H1 (cell line): Measurements from ENCODE around the gene MMS22L. TPM values are rescaled to one million over a fixed set of nuclear protein-coding genes. Genes with fewer than 3 reads are reported as not detected.

Experiments used
- CTCF ChIA-PET: fragments of 300-600 bp; sonication (Branson Sonifier 250); formaldehyde crosslinking; loops from one replicate; lab custom pipeline; 2021; ENCODE audit not compliant: partially characterized antibody; lab: Charles Lee
- POLR2A ChIA-PET: fragments of 300-600 bp; sonication (Branson Sonifier 250); formaldehyde crosslinking; loops from one replicate; lab custom pipeline; 2021; ENCODE audit warnings: inconsistent platforms; ENCODE audit not compliant: partially characterized antibody; lab: Charles Lee
- DNase-seq, 2 experiments: peaks; one replicate each; pipeline versions ENCODE4 v3.0.0 to v3.0.0-alpha.2; 2010 to 2022; ENCODE audit warnings: low spot score in 2 of 2, low read depth in 1 of 2, mixed read lengths in 1 of 2
- FAIRE-seq: peaks from 2 replicates; lab custom pipeline; 2011; peaks lifted over from hg19 to GRCh38; lab: Jason Lieb, UNC
- H2AFZ ChIP-seq: 2 replicates; pipeline ENCODE4 v1.8.1; 2012; ENCODE audit warnings: low read length, inconsistent platforms
- H2AK5ac ChIP-seq: 2 replicates; pipeline ENCODE4 v1.6.1; 2013; ENCODE audit warnings: low read depth, low read length
- H2BK120ac ChIP-seq: replicated peaks from 2 replicates; pipeline ENCODE3; 2013; ENCODE audit warnings: low read depth, low read length, inconsistent platforms
- H2BK12ac ChIP-seq: 2 replicates; pipeline ENCODE4 v1.6.1; 2013; ENCODE audit warnings: low read depth, low read length
- H2BK15ac ChIP-seq: 2 replicates; pipeline ENCODE4 v1.6.1; 2013; ENCODE audit warnings: low read length
- H2BK20ac ChIP-seq: 2 replicates; pipeline ENCODE4 v1.6.1; 2013; ENCODE audit warnings: low read length
- H2BK5ac ChIP-seq: 2 replicates; pipeline ENCODE4 v1.6.1; 2013; ENCODE audit warnings: low read depth, low read length
- H3K14ac ChIP-seq: 2 replicates; pipeline ENCODE4 v1.6.1; 2013; ENCODE audit warnings: inconsistent platforms; ENCODE audit not compliant: insufficient read length
- H3K18ac ChIP-seq: 2 replicates; pipeline ENCODE4 v1.6.1; 2013; ENCODE audit warnings: low read length; ENCODE audit errors: extremely low read depth
- H3K23ac ChIP-seq: 2 replicates; pipeline ENCODE4 v1.6.1; 2013; ENCODE audit warnings: inconsistent platforms; ENCODE audit not compliant: insufficient read length
- H3K23me2 ChIP-seq: 2 replicates; pipeline ENCODE4 v1.6.1; 2013; ENCODE audit warnings: low read depth, low read length
- H3K27ac ChIP-seq: 2 replicates; pipeline ENCODE4 v1.6.1; 2011; ENCODE audit warnings: low read depth, low read length, inconsistent platforms
- H3K27me3 ChIP-seq, 4 experiments: replicated peaks in 1 of 4; 1 replicate in 1 of 4; 2 replicates in 3 of 4; pipeline versions ENCODE4 v1.6.1 to v1.8.1; 2011 to 2013; ENCODE audit warnings: low read length in 3 of 4, mild to moderate bottlenecking in 3 of 4, inconsistent platforms in 2 of 4, mixed read lengths in 2 of 4, moderate library complexity in 1 of 4; ENCODE audit not compliant: control insufficient read depth in 3 of 4, insufficient read depth in 3 of 4; ENCODE audit errors: extremely low read depth in 1 of 4
- H3K36me3 ChIP-seq, 4 experiments: 2 replicates each; pipeline versions ENCODE4 v1.6.1 to v1.8.1; 2011 to 2013; ENCODE audit warnings: mild to moderate bottlenecking in 4 of 4, low read length in 3 of 4, moderate library complexity in 2 of 4, control low read depth in 1 of 4, inconsistent platforms in 1 of 4; ENCODE audit not compliant: insufficient read depth in 4 of 4, control insufficient read depth in 2 of 4
- H3K4ac ChIP-seq: replicated peaks from 2 replicates; pipeline ENCODE3; 2013; ENCODE audit warnings: low read length, low read depth, mixed read lengths, inconsistent platforms; ENCODE audit not compliant: insufficient read length
- H3K4me1 ChIP-seq, 4 experiments: replicated peaks in 1 of 4; 1 replicate in 1 of 4; 2 replicates in 3 of 4; pipeline versions ENCODE4 v1.6.1 to v1.8.1; 2011 to 2013; ENCODE audit warnings: low read length in 3 of 4, inconsistent platforms in 2 of 4, mixed read lengths in 1 of 4; ENCODE audit not compliant: insufficient read depth in 4 of 4, control insufficient read depth in 3 of 4
- H3K4me2 ChIP-seq, 2 experiments: 2 replicates each; pipeline versions ENCODE4 v1.6.1 to v1.8.1; 2011 to 2013; ENCODE audit warnings: low read depth in 2 of 2, low read length in 2 of 2, control low read depth in 1 of 2, inconsistent platforms in 1 of 2, mild to moderate bottlenecking in 1 of 2; ENCODE audit not compliant: insufficient read depth in 1 of 2
- H3K4me3 ChIP-seq, 4 experiments: fragments of 200-600, 300-600 bp in 1 of 4; sonication (generic), shearing (Covaris generic), sonication (Bioruptor Twin) in 1 of 4; 2 replicates each; pipeline versions ENCODE4 v1.5.1 to v1.8.1; 2011 to 2016; ENCODE audit warnings: low read length in 4 of 4, low read depth in 3 of 4, control low read depth in 2 of 4, inconsistent platforms in 2 of 4, mild to moderate bottlenecking in 2 of 4, mixed read lengths in 1 of 4, moderate library complexity in 1 of 4; ENCODE audit not compliant: insufficient read depth in 2 of 4; ENCODE audit errors: extremely low read depth in 1 of 4
- H3K56ac ChIP-seq: replicated peaks from 2 replicates; pipeline ENCODE3; 2013; ENCODE audit warnings: low read depth, mild to moderate bottlenecking, mixed read lengths, low read length, inconsistent platforms; ENCODE audit not compliant: insufficient read length
- H3K79me1 ChIP-seq: 2 replicates; pipeline ENCODE4 v1.6.1; 2013; ENCODE audit warnings: low read depth, low read length, control low read depth
- H3K79me2 ChIP-seq, 2 experiments: 2 replicates each; pipeline versions ENCODE4 v1.6.1 to v1.8.1; 2012 to 2013; ENCODE audit warnings: low read length in 2 of 2, mild to moderate bottlenecking in 2 of 2, inconsistent platforms in 1 of 2; ENCODE audit not compliant: insufficient read depth in 2 of 2, control insufficient read depth in 1 of 2
- H3K9ac ChIP-seq, 4 experiments: replicated peaks in 1 of 4; 1 replicate in 1 of 4; 2 replicates in 3 of 4; pipeline versions ENCODE4 v1.6.1 to v1.8.1; 2011 to 2013; ENCODE audit warnings: low read depth in 3 of 4, low read length in 3 of 4, control low read depth in 2 of 4, mild to moderate bottlenecking in 2 of 4, moderate library complexity in 2 of 4, inconsistent platforms in 1 of 4; ENCODE audit errors: extremely low read depth in 1 of 4
- H3K9me3 ChIP-seq, 2 experiments: 2 replicates each; pipeline versions ENCODE4 v1.6.1 to v1.8.1; 2012 to 2013; ENCODE audit warnings: mild to moderate bottlenecking in 2 of 2, moderate library complexity in 2 of 2, control low read depth in 1 of 2, inconsistent platforms in 1 of 2, low read depth in 1 of 2, low read length in 1 of 2, mixed read lengths in 1 of 2; ENCODE audit not compliant: insufficient read depth in 2 of 2
- H4K20me1 ChIP-seq, 2 experiments: replicated peaks in 1 of 2; 2 replicates each; pipeline versions ENCODE3 to v1.8.1; 2011 to 2013; ENCODE audit warnings: inconsistent platforms in 2 of 2, low read length in 2 of 2, mild to moderate bottlenecking in 1 of 2; ENCODE audit not compliant: insufficient read depth in 2 of 2, control insufficient read depth in 1 of 2
- H4K5ac ChIP-seq: 2 replicates; pipeline ENCODE4 v1.6.1; 2013; ENCODE audit warnings: low read length, low read depth, mixed read lengths, inconsistent platforms; ENCODE audit not compliant: insufficient read length
- H4K8ac ChIP-seq: 2 replicates; pipeline ENCODE4 v1.8.0; 2013; ENCODE audit warnings: mild to moderate bottlenecking, moderate library complexity, low read length, inconsistent platforms; ENCODE audit not compliant: insufficient read depth; ENCODE audit errors: extremely low read depth
- H4K91ac ChIP-seq: replicated peaks from 2 replicates; pipeline ENCODE3; 2013; ENCODE audit warnings: low read length, mixed read lengths, inconsistent platforms; ENCODE audit not compliant: insufficient read length
- BACH1 ChIP-seq: IDR thresholded peaks from 2 replicates; pipeline ENCODE4 v1.6.1; 2012; ENCODE audit warnings: low read length, improper control_type of control experiment
- CEBPB ChIP-seq: IDR thresholded peaks from 2 replicates; pipeline ENCODE4 v1.6.1; 2012; ENCODE audit warnings: low read depth, low read length
- EP300 ChIP-seq, 2 experiments: IDR thresholded peaks; 1 replicate in 1 of 2; 2 replicates in 1 of 2; pipeline ENCODE4 v1.6.1; 2011 to 2012; ENCODE audit warnings: low read depth in 2 of 2, low read length in 2 of 2, mild to moderate bottlenecking in 2 of 2, borderline replicate concordance in 1 of 2, inconsistent platforms in 1 of 2, moderate library complexity in 1 of 2
- EZH2 ChIP-seq: fragments of 200-600 bp; sonication (generic); IDR thresholded peaks from 2 replicates; pipeline ENCODE4 v1.7.1; 2012; ENCODE audit warnings: low read depth, mild to moderate bottlenecking, moderate library complexity, low read length, inconsistent platforms; ENCODE audit not compliant: severe bottlenecking
- KDM5A ChIP-seq: fragments of 200-600 bp; IDR thresholded peaks from 2 replicates; pipeline ENCODE4 v1.7.1; 2012; ENCODE audit warnings: mild to moderate bottlenecking, low read length, inconsistent platforms, mixed read lengths
- RNF2 ChIP-seq: fragments of 200-900, 300-1000 bp; sonication (generic); IDR thresholded peaks from 2 replicates; pipeline ENCODE4 v1.7.1; 2016; ENCODE audit warnings: borderline replicate concordance, low read depth, mild to moderate bottlenecking, antibody characterized with exemption, low read length; ENCODE audit not compliant: poor library complexity, severe bottlenecking; ENCODE audit errors: missing control alignments
- TAF1 ChIP-seq: IDR thresholded peaks from 2 replicates; pipeline ENCODE4 v1.6.1; 2011; ENCODE audit warnings: mild to moderate bottlenecking, low read depth, low read length
- polyA plus RNA-seq, 7 experiments: library from polyadenylated mRNA; depleted of rRNA in 3 of 7; stranded (reverse) in 5 of 7; unstranded in 2 of 7; fragments of >200 nt in 5 of 7; fragments of 200-250 nt in 2 of 7; gene quantifications; 1 replicate in 5 of 7; 2 replicates in 1 of 7; 4 replicates in 1 of 7; pipeline versions ENCODE4 v1.2.1 to v1.2.3, GENCODE V29; 2011 to 2013; ENCODE audit warnings: missing spikeins in 2 of 7, mixed read lengths in 2 of 7
- total RNA-seq: library from RNA; stranded (reverse); fragmentation: NEBNext Ultra II Directional; extraction: Animal tissue kit (Norgen Biotek cat#: 25700); gene quantifications from 2 replicates; pipeline ENCODE4 v1.2.1, GENCODE V29; 2021
- TF ChIP-seq, protein P1 (sequence below), 3 experiments: IDR thresholded peaks; 1 replicate in 2 of 3; 2 replicates in 1 of 3; pipeline versions ENCODE4 v1.5.1 to v1.6.1; 2011; ENCODE audit warnings: low read length in 3 of 3, mild to moderate bottlenecking in 3 of 3, inconsistent platforms in 2 of 3, low read depth in 1 of 3, moderate library complexity in 1 of 3; ENCODE audit not compliant: insufficient read depth in 1 of 3; ENCODE audit errors: control extremely low read depth in 1 of 3
- TF ChIP-seq, protein P2 (sequence below): IDR thresholded peaks from 2 replicates; pipeline ENCODE4 v1.6.1; 2012; ENCODE audit warnings: low read length, inconsistent platforms
- TF ChIP-seq, protein P3 (sequence below): IDR thresholded peaks from 2 replicates; pipeline ENCODE4 v1.6.1; 2011; ENCODE audit warnings: low read depth, mild to moderate bottlenecking, low read length; ENCODE audit not compliant: insufficient read depth

MMS22L gene
- total and polyA plus RNA-seq, 2 of the 8 experiments (the other 6 are each of a cell fraction or from before 2014, with no cell fraction given) = 11.1 to 32.6 TPM

DNA sequence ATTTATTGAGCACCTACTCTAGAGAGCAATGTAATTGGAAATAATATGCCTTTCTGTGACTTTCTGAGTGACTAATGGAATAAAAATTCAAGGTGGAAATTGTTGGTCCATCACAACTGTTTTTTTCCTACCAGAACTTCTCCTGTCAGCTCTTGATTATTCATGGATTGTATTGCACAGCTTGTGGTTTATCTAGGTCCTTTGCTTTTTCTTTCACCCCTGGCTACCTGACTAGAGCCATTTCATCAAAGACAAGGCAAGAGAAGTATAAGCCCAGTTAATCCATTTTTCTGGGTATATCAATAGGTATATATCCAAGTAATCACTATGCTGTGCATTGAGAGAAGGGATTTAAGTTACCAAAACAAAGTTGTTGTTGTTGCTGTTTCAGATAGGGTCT, 168.4 kb downstream of the MMS22L start:
- no peak overlapping the region for H3K4ac ChIP-seq
- no peak overlapping the region for H2AK5ac ChIP-seq
- no peak overlapping the region for H3K56ac ChIP-seq
- no peak overlapping the region for H2BK5ac ChIP-seq
- H3K79me1 ChIP-seq = no peaks in the 10 kb centered on the region
- H3K4me2 ChIP-seq = no peak overlapping the region
- H3K23me2 ChIP-seq = no peaks in the 10 kb centered on the region
- H2BK120ac ChIP-seq = no peak overlapping the region
- no peak overlapping the region for H3K4me3 ChIP-seq
- FAIRE-seq = no peak
- no peaks in the 10 kb centered on the region for H3K27me3 ChIP-seq
- no peak overlapping the region for H3K9ac ChIP-seq
- H3K36me3 ChIP-seq = no peaks in the 10 kb centered on the region
- ChIA-PET CTCF (interaction anchor here (1.2 kb wide), 1 partner anchor 12 kb away, joined by 3 read pairs; no protein-coding TSS in a partner anchor), POLR2A (no interaction called here)
- no peaks in the 10 kb centered on the region for H4K20me1 ChIP-seq
- no peak overlapping the region for H3K14ac ChIP-seq
- H3K9me3 ChIP-seq = no peaks in the 10 kb centered on the region
- H3K18ac ChIP-seq = no peak overlapping the region
- no peaks in the 10 kb centered on the region for H3K4me1 ChIP-seq
- H2AFZ ChIP-seq = no peak overlapping the region
- no peak overlapping the region for H2BK12ac ChIP-seq
- no peak overlapping the region for H3K27ac ChIP-seq
- no peak overlapping the region for H3K23ac ChIP-seq
- no peak overlapping the region for H4K5ac ChIP-seq
- H2BK15ac ChIP-seq = no peak overlapping the region
- H3K79me2 ChIP-seq = no peaks in the 10 kb centered on the region
- H2BK20ac ChIP-seq = no peak overlapping the region
- no peak overlapping the region for H4K8ac ChIP-seq
- H4K91ac ChIP-seq = no peak overlapping the region
- DNase-seq = no peak
- TF ChIP-seq BACH1 = no peak
- no peak for TF ChIP-seq EZH2
- TF ChIP-seq TAF1 = no peak
- no peak for TF ChIP-seq RNF2
- TF ChIP-seq, protein P1, sequence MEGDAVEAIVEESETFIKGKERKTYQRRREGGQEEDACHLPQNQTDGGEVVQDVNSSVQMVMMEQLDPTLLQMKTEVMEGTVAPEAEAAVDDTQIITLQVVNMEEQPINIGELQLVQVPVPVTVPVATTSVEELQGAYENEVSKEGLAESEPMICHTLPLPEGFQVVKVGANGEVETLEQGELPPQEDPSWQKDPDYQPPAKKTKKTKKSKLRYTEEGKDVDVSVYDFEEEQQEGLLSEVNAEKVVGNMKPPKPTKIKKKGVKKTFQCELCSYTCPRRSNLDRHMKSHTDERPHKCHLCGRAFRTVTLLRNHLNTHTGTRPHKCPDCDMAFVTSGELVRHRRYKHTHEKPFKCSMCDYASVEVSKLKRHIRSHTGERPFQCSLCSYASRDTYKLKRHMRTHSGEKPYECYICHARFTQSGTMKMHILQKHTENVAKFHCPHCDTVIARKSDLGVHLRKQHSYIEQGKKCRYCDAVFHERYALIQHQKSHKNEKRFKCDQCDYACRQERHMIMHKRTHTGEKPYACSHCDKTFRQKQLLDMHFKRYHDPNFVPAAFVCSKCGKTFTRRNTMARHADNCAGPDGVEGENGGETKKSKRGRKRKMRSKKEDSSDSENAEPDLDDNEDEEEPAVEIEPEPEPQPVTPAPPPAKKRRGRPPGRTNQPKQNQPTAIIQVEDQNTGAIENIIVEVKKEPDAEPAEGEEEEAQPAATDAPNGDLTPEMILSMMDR (IDR thresholded peaks at IDR 0.05; ENCODE audit: control extremely low read depth in 1 of 3, insufficient read depth in 1 of 3, low read depth in 1 of 3, low read length in 3 of 3) = no peak
- no peak for TF ChIP-seq KDM5A
- TF ChIP-seq, protein P2, sequence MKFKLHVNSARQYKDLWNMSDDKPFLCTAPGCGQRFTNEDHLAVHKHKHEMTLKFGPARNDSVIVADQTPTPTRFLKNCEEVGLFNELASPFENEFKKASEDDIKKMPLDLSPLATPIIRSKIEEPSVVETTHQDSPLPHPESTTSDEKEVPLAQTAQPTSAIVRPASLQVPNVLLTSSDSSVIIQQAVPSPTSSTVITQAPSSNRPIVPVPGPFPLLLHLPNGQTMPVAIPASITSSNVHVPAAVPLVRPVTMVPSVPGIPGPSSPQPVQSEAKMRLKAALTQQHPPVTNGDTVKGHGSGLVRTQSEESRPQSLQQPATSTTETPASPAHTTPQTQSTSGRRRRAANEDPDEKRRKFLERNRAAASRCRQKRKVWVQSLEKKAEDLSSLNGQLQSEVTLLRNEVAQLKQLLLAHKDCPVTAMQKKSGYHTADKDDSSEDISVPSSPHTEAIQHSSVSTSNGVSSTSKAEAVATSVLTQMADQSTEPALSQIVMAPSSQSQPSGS = no peak
- TF ChIP-seq CEBPB = no peak
- TF ChIP-seq EP300 (IDR thresholded peaks at IDR 0.05; ENCODE audit: borderline replicate concordance in 1 of 2, low read depth in 2 of 2, low read length in 2 of 2) = no peak
- TF ChIP-seq, protein P3, sequence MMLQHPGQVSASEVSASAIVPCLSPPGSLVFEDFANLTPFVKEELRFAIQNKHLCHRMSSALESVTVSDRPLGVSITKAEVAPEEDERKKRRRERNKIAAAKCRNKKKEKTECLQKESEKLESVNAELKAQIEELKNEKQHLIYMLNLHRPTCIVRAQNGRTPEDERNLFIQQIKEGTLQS = no peak
